K562 (cell line): Measurements from ENCODE around the gene GTPBP2. TPM values are rescaled to one million over a fixed set of nuclear protein-coding genes. Genes with fewer than 3 reads are reported as not detected.

Source experiments
- ATAC-seq: fragments of 200-7000 bp; cut with Tn5 transposase; 3 replicates; pipeline ENCODE4 v1.9.1; 2020; ENCODE audit warnings: moderate library complexity
- BruUV-seq: library from RNA; stranded (reverse); fragments of 400-500 nt; replicated peaks from 2 replicates; lab custom pipeline; 2021; lab: Mats Ljungman, UMichigan
- CTCF ChIA-PET: fragments of 300-600 bp; formaldehyde crosslinking; extraction: SDS; loops from one replicate; lab custom pipeline; 2021; ENCODE audit warnings: low intra/inter-chr PET ratio; lab: Yijun Ruan, JAX
- POLR2A ChIA-PET: fragments of 300-600, 350-650 bp; sonication (Branson Sonifier 250); formaldehyde crosslinking; extraction: SDS; loops from one replicate; lab custom pipeline; 2021; ENCODE audit warnings: antibody characterized with exemption, inconsistent platforms; lab: Yijun Ruan, JAX
- DNase-seq, 4 experiments: peaks; one replicate each; pipeline versions ENCODE4 v3.0.0 to v3.0.0-alpha.2; 2011 to 2018; ENCODE audit warnings: low spot score in 3 of 4, mixed read lengths in 3 of 4; ENCODE audit errors: extremely low read depth in 1 of 4
- FAIRE-seq: peaks from 2 replicates; lab custom pipeline; 2011; peaks lifted over from hg19 to GRCh38; lab: Jason Lieb, UNC
- H2AFZ ChIP-seq: 2 replicates; pipeline ENCODE4 v1.6.0; 2011; ENCODE audit warnings: low read depth, low read length, control low read depth, inconsistent platforms
- H3K27ac ChIP-seq: fragments of 200-600 bp; 3 replicates; pipeline ENCODE4 v1.8.0; 2011; ENCODE audit warnings: low read depth, mild to moderate bottlenecking, control low read depth, inconsistent platforms, low read length, moderate library complexity, mixed read lengths; ENCODE audit errors: extremely low read depth
- H3K27me3 ChIP-seq, 2 experiments: fragments of 300-600 bp in 1 of 2; 2 replicates in 1 of 2; 3 replicates in 1 of 2; pipeline versions ENCODE4 v1.6.0 to v1.8.0; 2011; ENCODE audit warnings: inconsistent platforms in 2 of 2, low read length in 2 of 2, mild to moderate bottlenecking in 1 of 2, mixed read lengths in 1 of 2, moderate library complexity in 1 of 2; ENCODE audit not compliant: control insufficient read depth in 2 of 2, insufficient read depth in 2 of 2
- H3K36me3 ChIP-seq: fragments of 300-600 bp; 3 replicates; pipeline ENCODE4 v1.8.0; 2011; ENCODE audit warnings: mild to moderate bottlenecking, low read length, inconsistent platforms; ENCODE audit not compliant: control insufficient read depth, insufficient read depth
- H3K4me1 ChIP-seq, 2 experiments: fragments of 200-600 bp in 1 of 2; replicated peaks in 1 of 2; 2 replicates in 1 of 2; 3 replicates in 1 of 2; pipeline versions ENCODE4 v1.5.1 to v1.8.0; 2011; ENCODE audit warnings: inconsistent platforms in 2 of 2, low read length in 2 of 2, mild to moderate bottlenecking in 1 of 2, mixed read lengths in 1 of 2, moderate library complexity in 1 of 2; ENCODE audit not compliant: control insufficient read depth in 2 of 2, insufficient read depth in 2 of 2
- H3K4me2 ChIP-seq: 2 replicates; pipeline ENCODE4 v1.6.1; 2011; ENCODE audit warnings: low read length, control low read depth, inconsistent platforms, mixed read lengths; ENCODE audit not compliant: insufficient read depth
- H3K4me3 ChIP-seq: fragments of 200-600 bp; sonication (generic), shearing (Covaris generic); 2 replicates; pipeline ENCODE4 v1.5.1; 2016; ENCODE audit warnings: control low read depth, inconsistent platforms
- H3K79me2 ChIP-seq: fragments of 200-600 bp; 3 replicates; pipeline ENCODE4 v1.8.0; 2011; ENCODE audit warnings: low read length, inconsistent platforms; ENCODE audit not compliant: control insufficient read depth, insufficient read depth
- H3K9ac ChIP-seq, 2 experiments: 2 replicates each; pipeline versions ENCODE4 v1.6.0 to v1.6.1; 2011; ENCODE audit warnings: low read depth in 2 of 2, low read length in 2 of 2, control low read depth in 1 of 2, inconsistent platforms in 1 of 2, mild to moderate bottlenecking in 1 of 2, mixed read lengths in 1 of 2; ENCODE audit not compliant: insufficient read depth in 1 of 2
- H3K9me1 ChIP-seq: one replicate; pipeline ENCODE4 v1.6.0; 2011; ENCODE audit warnings: inconsistent platforms, mild to moderate bottlenecking, low read length, moderate library complexity; ENCODE audit not compliant: control insufficient read depth, insufficient read depth
- H3K9me3 ChIP-seq: replicated peaks from 2 replicates; pipeline ENCODE4 v1.5.1; 2011; ENCODE audit warnings: low read depth, low read length, inconsistent platforms; ENCODE audit not compliant: control insufficient read depth, insufficient read depth
- H4K20me1 ChIP-seq: replicated peaks from 2 replicates; pipeline ENCODE4 v1.6.1; 2011; ENCODE audit warnings: low read length, inconsistent platforms, mixed read lengths; ENCODE audit not compliant: control insufficient read depth, insufficient read depth
- BRCA1 ChIP-seq, 2 experiments: fragments of 450-650 bp in 1 of 2; sonication (generic) in 1 of 2; formaldehyde crosslinking in 1 of 2; IDR thresholded peaks; 2 replicates each; pipeline versions ENCODE4 v1.5.0 to v1.6.1; 2017 to 2020; ENCODE audit warnings: mild to moderate bottlenecking in 1 of 2, missing genetic modification reagents in 1 of 2
- DMBX1 ChIP-seq: fragments of 250-450 bp; sonication (Bioruptor Pico); IDR thresholded peaks from 2 replicates; pipeline ENCODE4 v1.8.0; 2022; ENCODE audit warnings: inconsistent platforms, mild to moderate bottlenecking, moderate library complexity, borderline replicate concordance
- E2F8 ChIP-seq: fragments of 450-650 bp; IDR thresholded peaks from 2 replicates; pipeline ENCODE4 v1.7.1; 2018; ENCODE audit warnings: mild to moderate bottlenecking, low read depth; ENCODE audit not compliant: partially characterized antibody
- MTA3 ChIP-seq: fragments of 450-650 bp; formaldehyde crosslinking; IDR thresholded peaks from 2 replicates; pipeline ENCODE4 v1.6.1; 2017; ENCODE audit warnings: mild to moderate bottlenecking, borderline replicate concordance
- NR1H2 ChIP-seq: sonication (generic); formaldehyde crosslinking; IDR thresholded peaks from 2 replicates; pipeline ENCODE4 v1.4.0; 2020; ENCODE audit warnings: mild to moderate bottlenecking, missing genetic modification reagents
- NR2C2 ChIP-seq, 2 experiments: fragments of 200-800 bp in 1 of 2; sonication (Bioruptor generic) in 1 of 2; sonication (generic) in 1 of 2; formaldehyde crosslinking in 1 of 2; IDR thresholded peaks; 2 replicates each; pipeline versions ENCODE4 v1.6.1 to v1.8.0; 2016 to 2022; ENCODE audit warnings: mild to moderate bottlenecking in 1 of 2, missing compliant biosample characterization in 1 of 2, missing genetic modification characterization in 1 of 2, missing genetic modification reagents in 1 of 2
- SUPT5H ChIP-seq: fragments of 450-650 bp; IDR thresholded peaks from 2 replicates; pipeline ENCODE4 v1.6.1; 2016
- TBP ChIP-seq: optimal IDR thresholded peaks from 2 replicates; pipeline ENCODE3; 2011; ENCODE audit warnings: low read depth, low read length, improper control_type of control experiment
- TGIF2 ChIP-seq: sonication (generic); formaldehyde crosslinking; IDR thresholded peaks from 2 replicates; pipeline ENCODE4 v1.8.1; 2022; ENCODE audit warnings: mild to moderate bottlenecking, missing genetic modification reagents, moderate library complexity
- ZBTB26 ChIP-seq: fragments of 450-650 bp; formaldehyde crosslinking; IDR thresholded peaks from 2 replicates; pipeline ENCODE4 v1.4.0; 2022; ENCODE audit warnings: missing genetic modification characterization
- ZNF79 ChIP-seq: fragments of 250-450 bp; sonication (Bioruptor Pico); IDR thresholded peaks from 2 replicates; pipeline ENCODE4 v1.4.0; 2020; ENCODE audit warnings: low read depth, mild to moderate bottlenecking, moderate library complexity
- ZNF830 ChIP-seq: fragments of 250-450 bp; sonication (Bioruptor Pico); IDR thresholded peaks from 2 replicates; pipeline ENCODE4 v1.5.0; 2021; ENCODE audit warnings: mild to moderate bottlenecking
- WGBS: fragments of 100-300 bp; shearing (Covaris generic); methylation state at CpG from one replicate; pipeline ENCODE4 v1.1.6; 2016; ENCODE audit warnings: low coverage, mixed read lengths; ENCODE audit not compliant: insufficient coverage; ENCODE audit errors: missing lambda C conversion rate; 5-methylcytosine and 5-hydroxymethylcytosine counted together
- in situ Hi-C: fragments of 300-500 bp; cut with MboI; formaldehyde crosslinking; loops from 4 replicates; pipeline ENCODE4 v1.15.0; 2018; ENCODE audit warnings: inconsistent platforms, mixed read lengths
- intact Hi-C: fragments of 100-400 bp; cut with micrococcal nuclease; formaldehyde crosslinking; loops from 2 replicates; pipeline ENCODE4 v1.14.2; 2022
- polyA plus RNA-seq, 8 experiments: library from polyadenylated mRNA; depleted of rRNA in 4 of 8; stranded (reverse) in 5 of 8; unstranded in 3 of 8; fragments of >200 nt; fragmentation: Nextera tagmentation in 2 of 8; fragmentation: Illumina TruSeq in 1 of 8; extraction: Ambion mirVana in 2 of 8; extraction: Trizol in 1 of 8; gene quantifications; 2 replicates each; pipeline versions ENCODE4 v1.2.1 to v1.2.3, GENCODE V29; 2011 to 2014; ENCODE audit warnings: inconsistent platforms in 1 of 8, missing spikeins in 1 of 8
- total RNA-seq, 7 experiments: library from RNA; depleted of rRNA in 6 of 7; stranded (reverse); fragments of >200 nt in 6 of 7; fragmentation: Illumina TruSeq in 2 of 7; extraction: Trizol in 2 of 7; gene quantifications; 2 replicates each; pipeline versions ENCODE4 v1.2.1 to v1.2.3, GENCODE V29; 2011 to 2021; ENCODE audit warnings: low replicate concordance in 1 of 7
- TF ChIP-seq, protein P1 (sequence below): fragments of 250-450 bp; sonication (Bioruptor Pico); IDR thresholded peaks from 2 replicates; pipeline ENCODE4 v1.5.0; 2021

Gene GTPBP2
- total and polyA plus RNA-seq, 9 of the 15 experiments (the other 6 are each of a cell fraction or from before 2014, with no cell fraction given), result 48.4 to 196 (median 111) TPM

DNA sequence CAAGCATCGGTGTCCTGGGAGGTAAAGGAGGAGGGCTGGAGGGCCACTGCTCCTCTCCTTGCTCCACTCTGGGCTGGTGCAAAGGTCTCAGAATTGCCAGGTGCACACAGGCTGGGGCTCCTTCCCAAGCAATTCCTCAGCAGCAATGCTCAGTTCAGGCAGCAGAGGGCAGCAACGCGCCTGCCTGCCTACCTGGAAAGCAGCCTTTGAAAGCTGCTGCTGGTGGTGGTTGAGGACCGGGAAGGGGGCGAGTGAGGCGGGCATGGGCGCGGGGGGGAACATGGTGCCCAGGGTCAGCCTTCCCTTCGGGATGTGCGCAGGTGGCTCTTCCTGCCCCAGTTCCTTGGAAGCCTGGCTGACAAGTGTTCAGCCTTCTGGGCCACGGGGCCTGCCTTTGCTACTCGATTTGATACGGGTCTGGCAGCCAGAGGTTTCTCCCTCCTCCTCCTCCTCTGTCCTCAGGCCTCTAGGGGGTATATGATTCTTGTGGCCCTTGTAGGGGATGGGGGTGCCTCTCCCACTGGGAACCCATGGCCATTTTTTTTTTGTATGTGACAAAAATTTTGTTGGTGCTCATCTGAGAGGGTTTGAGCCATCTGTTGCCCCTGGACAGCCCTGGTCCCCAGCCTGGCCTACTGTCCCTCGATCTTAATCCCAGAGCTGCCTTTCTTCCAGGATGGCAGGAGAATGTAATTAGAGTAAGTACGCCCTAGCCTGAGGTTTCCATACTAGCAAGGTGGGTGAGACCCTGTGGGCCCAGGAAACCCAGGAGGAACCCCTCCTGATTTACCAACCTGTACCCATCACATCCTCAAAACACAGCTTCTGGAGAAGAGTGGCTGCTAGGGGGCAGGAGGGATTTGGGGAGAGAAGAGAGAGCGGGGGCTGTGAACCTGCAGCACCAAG is 38.4 kb upstream of the GTPBP2 start:
- Histone ChIP-seq H4K20me1 (no peaks in the 10 kb centered on the region; the same call in 1 of the 2 replicates), H3K79me2 (no peaks in the 10 kb centered on the region), H3K9ac (peak overlapping the region; percentile 7 to 80; a peak in 2 of 4 replicates), H2AFZ (peak overlapping the region; percentile 43; the same call in 1 of the 2 replicates), H3K27ac (no peak overlapping the region), H3K9me1 (peaks cover 12% of the 10 kb centered on the region), H3K9me3 (no peaks in the 10 kb centered on the region), H3K36me3 (peaks cover 22% of the 10 kb centered on the region), H3K27me3 (no peaks in the 10 kb centered on the region; a peak in 1 of 5 replicates), H3K4me1 (peaks cover 37 to 42% of the 10 kb centered on the region in 2 experiments), H3K4me3 (no peak overlapping the region), H3K4me2 (peak overlapping the region; percentile 57)
- BruUV-seq, result no TSS peak
- ChIA-PET CTCF (interaction anchor here (0.6 to 3.0 kb wide), 7 partner anchors 59 to 671 kb away, joined by 3 to 19 read pairs (median 8); partner anchors contain the start of gene VEGFA), POLR2A (interaction anchor here (0.6 to 6.0 kb wide), 22 partner anchors 8 to 418 kb away, joined by 3 to 41 read pairs (median 4); partner anchors contain the start of genes GTPBP2 and RSPH9)
- WGBS, result 14% methylated on average over 15 of the region's 16 CpGs
- peak; percentile 80 for ATAC-seq
- in situ Hi-C loops, result loop anchor here (5.0 kb wide), 2 partner anchors 105 to 410 kb away; partner anchors contain the start of gene VEGFA
- FAIRE-seq, result peak; percentile 95
- peak; percentile 84 to 91 (median 85) for DNase-seq
- intact Hi-C loops, result loop anchor here (1.0 to 10.0 kb wide), 8 partner anchors 40 to 412 kb away; partner anchors contain the start of genes GTPBP2 and VEGFA
- TF ChIP-seq TGIF2 (no peak), SUPT5H (peak; percentile 56; the same call in 1 of the 2 replicates), ZNF79 (CRISPR knock-in tag) (0 out of 2 replicates have a peak, but pooled peaks have one; percentile 27), NR1H2 (no peak), NR2C2 (CRISPR knock-in tag; IDR thresholded peaks at IDR 0.05) (0 out of 2 replicates have a peak, but pooled peaks have one; percentile 51), NR2C2 (tag; IDR thresholded peaks at IDR 0.05) (no peak), ZBTB26 (CRISPR knock-in tag) (peak; percentile 61; the same call in 1 of the 2 replicates), ZNF830 (CRISPR knock-in tag) (0 out of 2 replicates have a peak, but pooled peaks have one; percentile 12), MTA3 (peak; percentile 57; the same call in 1 of the 2 replicates), E2F8 (peak; percentile 37), TBP (peak; percentile 21), BRCA1 (IDR thresholded peaks at IDR 0.05) (no peak), BRCA1 (CRISPR knock-in tag; IDR thresholded peaks at IDR 0.05) (no peak), DMBX1 (CRISPR knock-in tag) (0 out of 2 replicates have a peak, but pooled peaks have one; percentile 25)
- TF ChIP-seq, protein P1, sequence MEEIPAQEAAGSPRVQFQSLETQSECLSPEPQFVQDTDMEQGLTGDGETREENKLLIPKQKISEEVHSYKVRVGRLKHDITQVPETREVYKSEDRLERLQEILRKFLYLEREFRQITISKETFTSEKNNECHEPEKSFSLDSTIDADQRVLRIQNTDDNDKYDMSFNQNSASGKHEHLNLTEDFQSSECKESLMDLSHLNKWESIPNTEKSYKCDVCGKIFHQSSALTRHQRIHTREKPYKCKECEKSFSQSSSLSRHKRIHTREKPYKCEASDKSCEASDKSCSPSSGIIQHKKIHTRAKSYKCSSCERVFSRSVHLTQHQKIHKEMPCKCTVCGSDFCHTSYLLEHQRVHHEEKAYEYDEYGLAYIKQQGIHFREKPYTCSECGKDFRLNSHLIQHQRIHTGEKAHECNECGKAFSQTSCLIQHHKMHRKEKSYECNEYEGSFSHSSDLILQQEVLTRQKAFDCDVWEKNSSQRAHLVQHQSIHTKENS (CRISPR knock-in tag), result no peak
